ENCODE data around the gene C4orf50. TPM values are rescaled to one million over a fixed set of nuclear protein-coding genes. Genes with fewer than 3 reads are reported as not detected.

C4orf50 gene
- total RNA-seq, 1 donor from 2014 or later = 0.05 TPM

GRCh38 chr4:5892323-5893003 lies 125.8 kb downstream of the C4orf50 start:
- no peak for DNase-seq (ENCODE audit: low spot score)
- peaks cover 8% of the 10 kb centered on the region for H3K36me3 Mint-ChIP-seq (ENCODE audit: low read depth, unreplicated experiment)
- H3K9me3 Mint-ChIP-seq (ENCODE audit: unreplicated experiment) = no peaks in the 10 kb centered on the region
- peaks cover 29% of the 10 kb centered on the region for H3K27me3 Mint-ChIP-seq (ENCODE audit: unreplicated experiment)
- TF ChIP-seq CTCF (IDR thresholded peaks at IDR 0.05; ENCODE audit: unreplicated experiment) = no peak
- no peak overlapping the region for H3K4me3 Mint-ChIP-seq (ENCODE audit: unreplicated experiment)
- peaks cover 23% of the 10 kb centered on the region for H3K4me1 Mint-ChIP-seq (ENCODE audit: unreplicated experiment)
- H3K27ac Mint-ChIP-seq (ENCODE audit: unreplicated experiment) = no peak overlapping the region

- Mint-ChIP-seq H3K27ac (ENCODE audit: unreplicated experiment) (no peak overlapping the region), H3K27me3 (ENCODE audit: unreplicated experiment) (peaks cover 30% of the 10 kb centered on the region), H3K36me3 (ENCODE audit: low read depth, unreplicated experiment) (peaks cover 8% of the 10 kb centered on the region), H3K9me3 (ENCODE audit: unreplicated experiment) (no peaks in the 10 kb centered on the region), H3K4me3 (ENCODE audit: unreplicated experiment) (no peak overlapping the region), H3K4me1 (ENCODE audit: unreplicated experiment) (peaks cover 23% of the 10 kb centered on the region)
- no peak for DNase-seq (ENCODE audit: low spot score)
- no peak for TF ChIP-seq CTCF (IDR thresholded peaks at IDR 0.05; ENCODE audit: unreplicated experiment)
Measured at GRCh38 chr4:5891563-5892322, 126.5 kb downstream of the C4orf50 start.

DNA sequence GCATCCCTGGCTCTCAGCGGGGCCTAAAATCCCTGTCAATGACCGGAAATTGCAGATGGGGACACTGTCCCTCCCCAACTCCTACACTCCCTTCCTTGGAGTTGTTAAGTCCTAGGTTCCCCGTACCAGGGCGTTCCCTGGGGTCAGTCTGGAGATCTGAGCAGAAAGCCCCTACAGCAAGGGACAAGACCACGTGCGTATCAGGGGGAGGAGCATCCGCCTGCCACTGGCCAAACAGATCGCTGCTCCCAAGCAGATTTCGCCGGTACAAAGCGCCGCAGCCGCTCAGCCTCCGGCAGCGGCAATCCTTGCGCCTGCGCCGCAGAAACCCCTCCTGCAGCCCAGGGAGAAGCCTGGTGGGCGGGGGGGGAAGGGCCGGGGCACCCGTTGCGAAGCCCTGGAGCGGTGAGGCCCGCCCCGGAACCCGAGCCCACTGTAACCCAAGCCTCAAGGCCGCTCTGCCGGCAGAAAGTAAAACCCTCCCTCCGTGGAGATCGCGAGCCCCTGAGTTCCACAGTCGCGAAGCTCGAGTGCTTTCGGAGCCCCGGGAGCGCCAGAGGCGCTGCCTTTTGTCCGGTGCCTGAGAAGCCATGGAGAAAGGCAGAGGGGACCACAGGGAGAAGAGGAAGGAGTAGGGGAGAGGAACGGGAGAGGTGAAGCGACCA lies 128.0 kb downstream of the C4orf50 start:
- Mint-ChIP-seq H3K27me3 (ENCODE audit: unreplicated experiment) (peaks cover 30% of the 10 kb centered on the region), H3K27ac (ENCODE audit: unreplicated experiment) (no peak overlapping the region)

GRCh38 chr4:5889002-5889696 lies 129.1 kb downstream of the C4orf50 start:
- peak overlapping the region; percentile 89 for H3K4me3 Mint-ChIP-seq (ENCODE audit: unreplicated experiment)
- TF ChIP-seq CTCF (IDR thresholded peaks at IDR 0.05; ENCODE audit: unreplicated experiment) = no peak
- H3K36me3 Mint-ChIP-seq (ENCODE audit: low read depth, unreplicated experiment) = peaks cover 12% of the 10 kb centered on the region
- peaks cover 29% of the 10 kb centered on the region for H3K27me3 Mint-ChIP-seq (ENCODE audit: unreplicated experiment)
- H3K27ac Mint-ChIP-seq (ENCODE audit: unreplicated experiment) = peak overlapping the region; percentile 48
- no peaks in the 10 kb centered on the region for H3K9me3 Mint-ChIP-seq (ENCODE audit: unreplicated experiment)
- H3K4me1 Mint-ChIP-seq (ENCODE audit: unreplicated experiment) = peaks cover 27% of the 10 kb centered on the region
- no peak for DNase-seq (ENCODE audit: low spot score)

More for the DNA sequence above, 128.0 kb downstream of the C4orf50 start:
- H3K36me3 Mint-ChIP-seq (ENCODE audit: low read depth, unreplicated experiment) = peaks cover 12% of the 10 kb centered on the region
- no peaks in the 10 kb centered on the region for H3K9me3 Mint-ChIP-seq (ENCODE audit: unreplicated experiment)
- H3K4me3 Mint-ChIP-seq (ENCODE audit: unreplicated experiment) = peak overlapping the region; percentile 78
- peak; percentile 71 for DNase-seq (ENCODE audit: low spot score)
- no peak for TF ChIP-seq CTCF (IDR thresholded peaks at IDR 0.05; ENCODE audit: unreplicated experiment)
- H3K4me1 Mint-ChIP-seq (ENCODE audit: unreplicated experiment) = peaks cover 27% of the 10 kb centered on the region
